Prostate gland (tissue), 2 donors: ENCODE data around the gene FAM163B.

Source experiments
- CTCF ChIP-seq, 4 experiments: fragments of 200-600 bp in 2 of 4; fragments of 450-650 bp in 2 of 4; sonication (generic) in 2 of 4; IDR thresholded peaks; 1 replicate in 3 of 4; 2 replicates in 1 of 4; pipeline ENCODE4 v1.5.1; 2016 to 2019; ENCODE audit warnings: antibody characterized with exemption in 4 of 4, mild to moderate bottlenecking in 2 of 4, moderate library complexity in 2 of 4
- POLR2A ChIP-seq: fragments of 450-650 bp; IDR thresholded peaks from one replicate; pipeline ENCODE4 v1.6.1; 2016; ENCODE audit warnings: antibody characterized with exemption, mild to moderate bottlenecking

DNA sequence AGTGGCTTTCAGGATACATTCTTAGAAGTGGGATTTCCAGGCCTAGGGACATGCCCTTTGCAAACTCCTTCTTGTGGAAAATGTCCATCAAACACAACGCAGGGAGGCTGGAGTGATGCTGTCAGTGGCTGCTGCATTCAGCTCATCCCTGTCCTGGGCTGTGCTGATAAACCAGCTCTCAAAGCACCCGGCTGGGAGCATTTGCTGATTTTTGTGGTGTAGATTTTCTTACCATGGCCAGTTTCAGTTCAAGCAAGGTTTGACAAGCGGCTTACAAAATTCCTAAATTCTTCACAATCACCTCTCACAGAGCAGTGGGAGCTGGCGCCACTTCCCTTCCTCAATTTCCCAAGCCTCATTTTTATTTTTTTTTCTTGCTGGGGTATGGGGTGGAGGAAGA is 28.2 kb downstream of the FAM163B start:
- no peak for TF ChIP-seq POLR2A
- TF ChIP-seq CTCF (IDR thresholded peaks at IDR 0.05), result no peak
